Middle frontal gyrus (tissue), 1 donor: ENCODE data around the gene GRB2.
"Not testable (repeated sequence)": the region's sequence is repeated elsewhere in the genome, so short reads cannot be mapped to it uniquely, and the experiment has no call there.

ENCODE experiments used
- DNase-seq: peaks from one replicate; pipeline ENCODE4 v3.0.0-alpha.2; 2015; ENCODE audit warnings: low spot score; ENCODE audit errors: extremely low spot score

The GRB2 gene

DNA sequence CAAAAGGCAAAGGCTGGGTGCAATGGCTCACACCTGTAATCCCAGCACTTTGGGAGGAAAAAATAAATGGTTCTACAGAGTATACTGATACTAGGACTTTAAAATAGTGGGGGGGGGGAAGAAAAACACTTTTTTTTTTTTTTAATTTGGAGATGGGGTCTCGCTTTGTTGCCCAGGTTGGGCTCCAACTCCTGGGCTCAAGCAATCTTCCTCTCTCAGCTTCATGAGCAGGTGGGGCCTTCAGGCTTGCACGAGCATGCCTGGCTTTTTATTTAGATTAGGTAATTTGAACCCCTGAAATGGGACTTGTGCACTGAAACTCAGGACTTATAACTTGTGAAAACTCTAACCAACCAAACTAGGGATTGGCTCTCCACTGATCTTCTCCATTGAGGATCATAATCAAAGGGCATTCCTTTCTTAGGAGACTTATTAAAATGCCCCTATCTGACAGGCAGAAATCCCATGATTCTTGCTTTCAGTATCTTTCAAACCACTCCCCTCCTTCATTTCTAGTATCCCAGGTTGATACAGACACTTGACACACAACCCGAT lies 16.9 kb downstream of the GRB2 start:
- DNase-seq: no peak

DNA sequence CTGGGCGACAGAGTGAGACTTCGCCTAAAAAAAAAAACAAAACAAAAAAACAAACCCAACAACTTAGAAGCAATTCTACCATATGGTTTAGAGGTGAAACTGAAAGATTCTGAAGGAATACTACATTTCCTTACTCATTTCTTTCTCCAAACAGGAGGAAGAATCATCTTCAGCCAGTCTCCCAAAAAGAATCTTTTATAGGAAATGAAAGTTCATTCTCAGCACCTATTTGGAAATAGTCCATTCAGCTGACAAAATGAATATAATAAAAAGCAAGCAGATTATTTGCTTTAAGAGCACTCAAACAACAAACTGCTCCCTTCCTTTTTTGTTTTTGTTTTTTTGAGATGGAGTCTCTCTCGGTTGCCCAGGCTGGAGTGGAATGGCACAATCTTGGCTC lies 17.7 kb downstream of the GRB2 start:
- DNase-seq: no peak

DNA sequence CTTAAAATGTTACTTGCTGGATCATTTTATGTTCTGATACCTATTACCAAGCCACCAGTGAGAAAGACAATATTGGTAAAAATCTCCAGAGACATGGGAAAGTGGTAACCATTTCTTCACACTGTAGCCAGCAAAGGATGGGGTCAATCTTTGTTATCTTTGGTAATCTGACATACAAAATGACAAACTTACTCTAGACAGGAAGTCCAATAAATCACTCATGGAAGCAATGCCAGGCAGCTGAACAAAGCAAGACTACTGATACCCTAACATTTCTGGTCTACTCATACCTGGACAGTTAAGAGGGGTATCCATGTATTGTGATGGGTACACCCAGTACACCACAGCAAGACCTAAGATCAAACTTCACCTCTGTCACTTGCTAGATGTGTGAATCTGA lies 19.0 kb downstream of the GRB2 start:
- no peak for DNase-seq

DNA sequence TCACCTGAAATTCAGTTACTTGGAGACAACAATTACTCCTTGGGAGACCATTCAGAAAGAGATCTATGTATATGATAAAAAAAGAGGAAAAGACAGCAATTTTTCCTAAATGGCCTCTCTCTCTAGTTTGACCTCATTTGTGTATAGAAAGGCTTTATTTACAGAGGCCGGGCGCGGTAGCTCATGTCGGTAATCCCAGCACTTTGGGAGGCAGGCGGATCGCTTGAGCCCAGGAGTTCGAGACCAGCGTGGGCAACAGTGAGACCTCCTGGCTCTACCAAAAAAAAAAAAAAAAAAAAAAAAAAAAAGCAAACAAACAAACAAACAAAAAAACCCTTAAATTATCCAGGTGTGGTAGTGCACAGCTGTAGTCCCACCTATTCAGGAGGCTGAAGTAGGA lies 20.7 kb downstream of the GRB2 start:
- DNase-seq: no peak

DNA sequence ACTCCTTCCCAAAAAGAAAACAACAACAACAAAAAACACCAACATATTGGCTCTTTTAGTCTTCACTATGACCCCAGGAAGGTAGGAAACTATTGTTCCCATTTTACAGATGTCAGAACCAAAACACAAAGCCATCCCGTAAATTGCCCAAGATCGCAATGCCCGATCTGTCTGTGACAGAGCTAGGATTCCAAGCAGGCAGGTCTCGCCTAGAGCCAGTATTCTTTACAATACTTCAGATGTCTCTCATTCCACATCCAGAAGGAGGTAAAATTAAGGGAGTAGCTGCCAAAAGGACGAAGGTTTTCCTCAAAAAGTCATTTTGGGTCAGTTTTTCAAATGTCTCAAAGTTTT lies 21.7 kb downstream of the GRB2 start:
- no peak for DNase-seq

DNA sequence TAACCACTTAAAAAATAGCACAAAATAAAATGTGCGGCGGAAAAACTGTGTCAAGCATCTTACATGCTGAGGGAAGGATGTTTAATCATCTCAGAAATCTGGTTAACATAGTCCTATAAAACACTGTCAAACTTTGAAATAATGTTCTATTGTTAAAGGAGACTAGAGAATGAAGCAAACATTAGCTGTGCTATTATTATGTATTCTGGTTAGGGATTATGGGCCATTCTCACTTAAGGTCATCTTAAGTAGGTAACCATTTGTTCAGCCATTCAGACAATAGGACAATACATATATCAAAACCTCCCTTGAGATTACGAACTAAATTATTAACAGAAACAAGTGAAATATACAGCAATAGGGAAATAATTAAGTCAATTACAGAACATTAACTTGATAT lies 24.7 kb downstream of the GRB2 start:
- no peak for DNase-seq

DNA sequence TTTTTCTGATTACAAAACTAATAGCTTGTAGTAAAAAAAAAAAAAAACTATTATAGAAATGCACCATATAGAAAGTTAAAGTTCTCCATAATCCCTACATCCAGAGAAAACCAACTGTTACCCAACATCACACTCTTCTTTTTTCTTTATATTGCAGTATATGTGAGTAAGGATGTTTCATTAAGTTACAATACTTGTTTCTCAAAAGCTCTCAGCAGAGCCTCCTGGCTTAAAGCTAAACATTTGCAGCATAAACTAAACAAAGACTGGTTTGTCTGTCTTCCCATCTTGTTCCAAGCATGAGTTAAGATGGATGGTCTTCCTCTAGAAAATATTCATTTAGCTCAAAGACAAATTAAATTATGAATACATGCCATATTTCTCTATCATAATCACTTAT lies 25.2 kb downstream of the GRB2 start:
- no peak for DNase-seq

DNA sequence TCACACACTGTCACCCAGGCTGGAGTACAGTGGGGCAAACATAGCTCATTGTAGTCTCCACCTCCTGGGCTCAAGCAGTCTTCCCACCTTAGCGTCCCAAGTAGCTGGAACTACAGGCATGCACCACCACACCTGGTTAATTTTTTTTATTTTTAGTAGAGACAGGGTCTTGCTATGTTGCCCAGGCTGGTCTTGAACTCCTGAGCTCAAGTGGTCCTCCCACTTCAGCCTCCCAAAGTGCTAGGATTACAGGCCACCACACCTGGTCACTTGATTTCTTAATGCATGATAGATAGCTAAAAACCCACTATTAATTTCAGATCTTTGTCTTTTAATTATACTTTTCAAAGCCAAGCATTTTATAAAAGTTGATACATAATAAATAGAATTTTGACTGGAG lies 26.1 kb downstream of the GRB2 start:
- DNase-seq: not testable (repeated sequence)

DNA sequence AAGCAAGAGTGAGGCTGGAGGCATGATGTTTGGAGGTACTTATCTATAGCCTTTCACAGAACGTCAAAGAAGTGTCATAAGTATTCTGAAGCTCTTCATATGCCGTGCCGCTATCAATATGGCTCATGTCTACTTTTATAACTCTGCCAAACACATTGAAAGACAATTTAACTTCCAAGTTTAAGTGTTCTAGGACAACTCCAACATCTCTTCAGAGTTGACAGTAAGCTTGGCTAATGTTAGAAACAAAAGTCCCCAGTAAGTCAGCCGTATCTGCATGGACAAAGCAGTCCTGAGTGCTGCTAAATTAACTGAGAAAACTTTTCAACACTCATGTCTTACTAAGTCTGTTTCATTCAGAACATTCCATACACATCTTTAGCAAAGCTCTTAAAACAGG lies 32.2 kb downstream of the GRB2 start:
- DNase-seq: no peak

DNA sequence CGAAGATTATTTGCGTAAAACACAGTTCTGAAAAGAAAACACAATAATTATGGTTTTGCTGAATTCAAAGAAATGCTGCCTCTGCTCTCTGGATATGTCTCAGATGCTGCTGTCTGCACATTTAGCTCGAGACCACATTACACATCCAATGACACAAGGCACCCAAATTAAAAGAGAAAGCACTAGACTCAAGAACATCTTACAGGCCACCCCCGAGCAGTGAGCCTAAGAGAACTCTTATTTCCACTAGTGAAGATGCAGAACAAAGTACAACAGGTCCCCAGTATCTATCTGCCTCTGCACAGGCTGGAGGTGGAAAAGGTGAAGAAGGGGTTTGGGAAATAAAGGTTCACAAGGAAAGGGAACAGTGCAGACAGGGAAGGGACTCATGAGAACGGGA lies 33.5 kb downstream of the GRB2 start:
- no peak for DNase-seq

DNA sequence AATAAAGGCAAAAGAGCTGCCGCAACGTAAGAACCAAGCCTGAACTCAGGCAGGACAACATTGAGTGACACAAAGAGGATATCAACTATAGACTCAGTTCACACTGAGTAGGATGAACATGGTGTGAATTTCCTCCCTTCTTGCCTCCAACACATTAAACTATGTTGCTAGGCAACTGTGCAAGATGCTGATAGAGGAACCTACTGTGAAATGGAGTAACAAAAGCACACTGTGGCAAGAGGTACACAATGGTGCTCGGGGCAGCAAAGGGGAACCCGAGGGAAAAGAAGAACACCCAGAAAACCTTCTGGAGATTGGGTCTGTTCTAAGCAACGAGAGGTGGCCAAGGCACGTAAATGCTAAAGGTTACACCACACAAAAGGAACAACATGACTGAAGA lies 34.1 kb downstream of the GRB2 start:
- no peak for DNase-seq

DNA sequence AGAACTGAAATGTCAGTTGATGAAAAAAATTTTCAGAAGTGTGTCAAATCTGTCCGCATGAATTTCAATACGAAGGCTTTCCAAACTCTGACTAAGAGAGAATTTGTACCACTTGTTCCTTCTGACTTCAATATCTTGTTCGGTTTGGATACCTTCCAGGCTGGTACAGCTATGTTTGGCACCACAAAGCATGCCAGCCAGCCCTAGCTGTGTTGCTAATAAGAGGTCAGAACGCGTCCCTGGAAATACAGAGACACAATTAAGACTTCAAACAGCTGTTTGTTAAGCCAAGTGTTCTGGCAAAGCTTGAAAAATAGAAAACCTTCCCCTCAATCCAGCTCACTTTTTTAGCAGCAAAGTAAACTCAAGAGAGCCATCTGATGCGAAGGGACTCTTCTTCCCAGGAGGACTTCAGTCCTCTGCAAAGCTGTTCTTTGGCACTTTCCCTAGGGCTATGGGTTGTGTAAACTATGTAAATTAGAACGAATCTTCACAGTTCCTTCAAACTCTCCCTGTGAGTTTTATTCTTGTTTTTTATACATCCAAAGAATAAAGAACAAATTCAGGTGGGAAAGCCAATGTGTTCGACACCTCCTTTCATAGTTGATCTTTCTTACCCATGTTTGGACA lies 35.1 kb downstream of the GRB2 start:
- peak; percentile 22 for DNase-seq

DNA sequence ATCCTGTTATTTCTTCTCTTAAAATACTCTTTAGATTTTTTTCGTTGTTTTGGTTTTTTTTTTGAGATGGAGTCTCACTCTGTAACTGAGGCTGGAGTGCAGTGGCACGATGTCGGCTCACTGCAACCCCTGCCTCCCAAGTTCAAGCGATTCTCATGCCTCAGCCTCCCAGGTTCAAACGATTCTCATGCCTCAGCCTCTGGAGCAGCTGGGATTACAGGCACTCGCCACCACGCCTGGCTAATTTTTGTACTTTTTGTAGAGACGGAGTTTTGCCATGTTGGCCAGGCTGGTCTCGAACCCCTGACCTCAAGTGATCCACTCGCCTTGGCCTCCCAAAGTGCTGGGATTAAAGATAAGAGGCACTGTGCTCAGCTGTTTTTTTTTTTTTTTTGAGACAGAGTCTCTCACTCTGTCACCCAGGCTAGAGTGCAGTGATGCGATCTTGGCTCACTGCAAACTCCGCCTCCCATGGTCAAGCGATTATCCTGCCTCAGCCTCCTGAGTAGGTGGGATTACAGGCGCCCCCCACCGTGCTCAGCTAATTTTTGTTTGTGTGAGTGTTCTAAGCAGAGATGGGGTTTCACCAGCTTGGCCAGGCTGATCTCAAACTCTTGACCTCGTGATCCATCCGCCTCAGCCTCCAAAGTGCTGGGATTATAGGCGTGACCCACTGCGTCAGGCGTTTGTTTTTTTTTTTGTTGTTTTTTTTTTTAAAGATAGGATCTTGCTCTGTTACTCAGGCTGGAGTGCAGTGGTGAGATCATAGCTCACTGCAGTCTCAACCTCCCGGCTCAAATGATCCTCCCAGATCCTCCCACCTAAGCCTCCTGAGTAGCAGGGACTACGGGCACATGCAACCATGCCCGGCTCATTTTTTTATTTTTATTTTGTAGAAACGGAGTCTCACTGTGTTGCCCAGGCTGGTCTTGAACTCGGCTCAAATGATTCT lies 37.4 kb downstream of the GRB2 start:
- DNase-seq: not testable (repeated sequence)

DNA sequence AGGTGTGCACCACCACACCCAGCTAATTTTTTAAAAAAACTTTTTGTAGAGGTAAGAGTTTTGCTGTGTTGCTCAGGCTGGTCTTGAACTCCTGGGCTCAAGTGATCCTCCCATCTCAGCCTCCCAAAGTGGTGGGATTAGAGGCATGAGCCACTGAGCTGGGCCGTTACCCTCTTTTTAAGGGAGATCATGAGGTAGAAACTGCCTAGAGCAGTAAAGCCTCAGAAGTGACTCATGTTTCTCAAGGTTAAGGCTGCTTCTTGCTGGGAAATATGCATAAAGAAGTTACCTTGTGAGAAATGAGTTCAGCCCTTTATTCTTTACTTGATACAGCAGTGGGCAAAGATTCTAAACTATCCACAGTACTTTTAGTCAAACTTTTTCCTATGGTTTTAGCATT lies 38.2 kb downstream of the GRB2 start:
- no peak for DNase-seq

DNA sequence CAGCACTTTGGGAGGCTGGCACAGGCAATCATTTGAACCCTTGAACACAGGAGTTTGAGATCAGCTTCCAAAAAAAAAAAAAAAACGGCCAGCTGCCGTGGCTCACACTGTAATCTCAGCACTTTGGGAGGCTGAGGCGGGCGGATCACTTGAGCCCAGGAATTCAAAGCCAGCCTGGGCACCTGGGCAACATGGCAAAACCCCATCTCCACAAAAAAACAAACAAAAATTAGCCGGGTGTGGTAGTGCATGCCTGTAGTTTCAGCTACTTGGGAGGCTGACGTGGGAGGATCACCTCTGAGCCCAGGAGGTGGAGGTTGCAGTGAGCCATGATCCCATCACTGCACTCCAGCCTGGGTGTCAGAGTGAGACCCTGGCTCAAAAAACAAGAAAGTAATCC lies 39.0 kb downstream of the GRB2 start:
- DNase-seq: no peak

DNA sequence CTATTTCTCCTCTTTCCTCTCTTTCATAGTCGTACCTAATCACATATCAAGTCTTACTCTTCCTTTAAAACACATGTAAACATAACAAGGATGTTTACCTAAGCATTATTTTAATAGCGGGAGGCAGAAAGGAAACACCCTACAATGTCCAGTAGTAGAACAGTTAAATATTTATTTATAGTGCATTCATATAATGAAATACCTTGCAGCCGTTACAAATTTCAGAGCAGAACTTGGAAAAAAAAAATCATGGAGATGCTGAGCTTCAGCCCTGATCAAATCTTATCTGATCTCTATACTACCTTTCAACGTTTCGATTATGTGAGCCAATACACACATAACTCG lies 39.6 kb downstream of the GRB2 start:
- DNase-seq: no peak

DNA sequence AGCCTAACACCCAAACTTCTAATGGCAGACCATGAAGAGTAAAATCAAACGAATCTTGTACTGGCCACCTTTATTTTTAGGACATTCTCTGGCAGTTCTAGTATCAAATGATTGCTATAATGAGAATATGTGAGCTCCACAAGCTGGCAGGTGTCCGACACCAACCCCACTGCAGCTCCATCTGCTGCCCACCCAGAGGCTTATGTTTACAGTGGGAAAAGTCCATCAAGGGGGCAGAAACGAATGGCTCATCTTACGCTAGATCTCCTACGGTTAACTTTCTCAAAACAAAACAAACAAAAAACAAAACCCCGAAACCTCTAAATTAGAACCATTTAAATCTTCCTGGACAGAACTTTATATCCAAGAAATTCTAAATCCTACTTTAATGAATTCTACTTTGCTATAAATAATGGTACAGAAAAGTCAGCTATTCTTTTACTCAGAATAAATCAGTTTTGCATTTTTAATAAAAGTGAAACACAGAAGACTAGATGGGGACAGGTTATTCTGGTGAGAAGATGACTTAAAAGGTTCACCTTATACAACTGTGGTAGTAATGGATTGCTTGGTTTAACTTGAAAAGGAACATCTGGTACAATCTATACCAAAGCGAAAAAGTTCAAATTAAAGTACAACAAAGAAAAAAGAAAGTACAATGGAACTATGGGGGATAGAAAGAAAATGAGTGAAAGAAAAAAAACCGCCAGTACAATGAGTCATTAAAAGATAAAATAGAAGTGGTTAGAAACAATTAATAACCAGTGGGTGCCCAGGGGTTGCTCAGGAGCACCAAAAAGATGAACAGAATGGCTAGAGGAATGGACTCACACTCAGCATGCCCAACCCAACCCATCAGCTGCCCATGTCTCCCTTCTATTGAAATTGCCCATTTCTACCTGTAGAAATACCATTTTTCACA lies 40.2 kb downstream of the GRB2 start:
- DNase-seq: no peak

DNA sequence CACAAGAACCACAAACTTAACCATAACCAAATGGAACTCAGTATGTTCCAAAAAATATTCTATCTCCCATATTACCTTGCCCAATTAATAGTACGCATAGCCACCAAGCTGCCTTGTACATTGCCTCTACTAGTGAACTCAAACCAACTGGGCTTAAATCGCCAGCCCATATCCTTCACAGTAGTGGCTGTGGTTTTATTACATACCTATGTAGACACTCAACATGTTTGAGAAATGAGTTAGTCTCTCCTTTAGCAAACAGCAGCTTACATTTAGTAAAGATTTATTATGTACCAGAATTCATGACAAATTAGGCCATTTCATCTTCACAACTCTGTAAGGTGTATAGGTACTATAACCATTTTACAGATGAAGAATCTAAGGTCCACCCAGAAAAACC lies 41.4 kb downstream of the GRB2 start:
- DNase-seq: no peak

DNA sequence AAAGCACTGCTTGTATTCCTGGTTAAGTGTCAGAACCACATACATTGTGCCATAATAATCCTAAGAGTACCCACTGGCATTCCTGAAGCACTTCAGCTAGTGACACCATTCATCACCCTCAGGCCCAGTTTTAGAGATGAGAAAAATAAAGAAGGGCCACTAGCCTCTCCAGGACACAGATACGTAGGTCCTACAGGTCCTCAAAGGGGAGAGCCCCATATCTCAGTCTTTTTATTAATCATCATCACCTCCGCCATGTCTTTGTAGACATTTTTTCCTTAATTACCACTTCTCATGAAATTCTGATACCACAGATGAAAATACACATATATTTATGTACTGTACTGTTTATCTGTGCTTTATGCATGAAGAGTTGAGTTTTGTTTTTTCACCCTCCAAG lies 43.5 kb downstream of the GRB2 start:
- DNase-seq: no peak

DNA sequence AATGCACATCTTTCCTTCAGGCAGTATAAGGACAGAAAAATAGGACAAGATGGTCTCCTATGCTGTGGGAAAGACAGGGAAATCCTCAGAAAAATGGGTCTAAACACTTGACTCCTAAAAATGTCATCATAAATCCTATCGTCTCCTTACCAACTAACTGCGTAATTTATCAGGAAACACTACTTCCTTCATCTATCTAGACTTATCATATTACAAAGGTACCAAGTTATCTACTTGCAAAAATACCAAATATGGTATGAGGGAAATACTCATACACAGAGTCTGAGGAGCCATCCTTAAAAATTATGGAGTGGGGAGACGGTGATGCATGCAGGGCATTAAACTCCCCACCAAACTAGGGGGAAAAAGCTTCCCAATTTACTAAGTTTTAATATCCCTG lies 44.1 kb downstream of the GRB2 start:
- no peak for DNase-seq

DNA sequence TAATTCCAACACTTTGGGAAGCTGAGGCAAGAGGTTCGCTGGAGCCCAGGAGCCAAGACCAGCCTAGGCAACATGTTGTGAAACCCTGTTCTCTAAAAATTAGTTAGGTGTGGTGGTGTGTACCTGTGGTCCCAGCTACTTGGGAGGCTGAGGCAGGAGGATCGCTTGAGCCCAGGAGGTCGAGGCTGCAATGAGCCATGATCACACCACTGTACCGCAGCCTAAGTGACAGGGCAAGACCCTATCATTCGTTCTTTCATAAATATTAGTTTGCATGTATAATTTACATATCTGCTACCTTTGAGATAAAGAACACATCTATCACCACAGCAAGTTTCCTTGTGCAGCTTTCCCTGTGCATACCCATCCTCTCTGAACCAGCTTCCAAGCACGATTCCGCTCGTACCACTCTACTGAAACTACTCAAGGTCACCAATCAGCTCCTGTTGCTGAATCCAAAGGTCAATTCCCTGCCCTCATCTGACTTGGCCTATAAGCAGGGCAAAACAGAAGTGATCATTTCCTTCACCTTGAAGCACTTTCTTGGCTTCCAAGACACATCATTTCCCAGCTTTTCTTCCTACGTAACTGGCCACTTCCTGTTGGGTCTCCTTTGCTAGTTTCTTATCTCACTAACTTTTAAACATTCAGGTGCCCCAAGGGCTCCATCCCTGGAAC lies 49.1 kb downstream of the GRB2 start:
- no peak for DNase-seq
